ENCODE data around the gene IAH1.

DNA sequence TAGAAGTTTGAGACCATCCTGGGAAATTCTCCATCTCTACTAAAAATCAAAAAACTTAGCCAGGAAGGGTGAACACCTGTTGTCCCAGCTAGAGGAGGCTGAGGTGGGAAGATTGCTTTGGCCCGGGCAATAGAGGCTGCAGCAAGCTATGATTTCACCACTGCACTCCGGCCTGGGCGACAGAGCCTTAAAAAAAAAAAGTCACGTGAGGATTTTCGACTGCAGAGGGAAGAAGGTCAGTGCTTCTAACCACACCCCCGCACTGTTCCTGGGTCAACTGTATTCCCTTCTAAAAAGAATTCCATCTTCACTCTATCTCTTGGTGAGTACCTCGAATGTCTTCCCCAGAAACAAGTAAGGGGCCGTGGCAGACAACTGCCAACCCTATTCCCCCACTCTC lies 49.9 kb downstream of the IAH1 start:
- no peak for TF ChIP-seq POLR2A (IDR thresholded peaks at IDR 0.05)
- no peak for TF ChIP-seq POLR2AphosphoS5 (IDR thresholded peaks at IDR 0.05; ENCODE audit: insufficient read depth in 1 of 2, low read depth in 1 of 2)
- TF ChIP-seq, protein P1, sequence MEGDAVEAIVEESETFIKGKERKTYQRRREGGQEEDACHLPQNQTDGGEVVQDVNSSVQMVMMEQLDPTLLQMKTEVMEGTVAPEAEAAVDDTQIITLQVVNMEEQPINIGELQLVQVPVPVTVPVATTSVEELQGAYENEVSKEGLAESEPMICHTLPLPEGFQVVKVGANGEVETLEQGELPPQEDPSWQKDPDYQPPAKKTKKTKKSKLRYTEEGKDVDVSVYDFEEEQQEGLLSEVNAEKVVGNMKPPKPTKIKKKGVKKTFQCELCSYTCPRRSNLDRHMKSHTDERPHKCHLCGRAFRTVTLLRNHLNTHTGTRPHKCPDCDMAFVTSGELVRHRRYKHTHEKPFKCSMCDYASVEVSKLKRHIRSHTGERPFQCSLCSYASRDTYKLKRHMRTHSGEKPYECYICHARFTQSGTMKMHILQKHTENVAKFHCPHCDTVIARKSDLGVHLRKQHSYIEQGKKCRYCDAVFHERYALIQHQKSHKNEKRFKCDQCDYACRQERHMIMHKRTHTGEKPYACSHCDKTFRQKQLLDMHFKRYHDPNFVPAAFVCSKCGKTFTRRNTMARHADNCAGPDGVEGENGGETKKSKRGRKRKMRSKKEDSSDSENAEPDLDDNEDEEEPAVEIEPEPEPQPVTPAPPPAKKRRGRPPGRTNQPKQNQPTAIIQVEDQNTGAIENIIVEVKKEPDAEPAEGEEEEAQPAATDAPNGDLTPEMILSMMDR (IDR thresholded peaks at IDR 0.05) = no peak

Data from vagina (tissue), 2 donors.